PC-3 (cell line): ENCODE measurements around the gene KRTDAP.

Experiments used
- EZH2 ChIP-seq: fragments of 300-600 bp; sonication (generic); IDR thresholded peaks from one replicate; pipeline ENCODE4 v1.6.1; 2017; ENCODE audit warnings: antibody characterized with exemption, mild to moderate bottlenecking, low read length; ENCODE audit not compliant: unreplicated experiment
- EZH2phosphoT487 ChIP-seq: fragments of 300-600 bp; sonication (generic); IDR thresholded peaks from 2 replicates; pipeline ENCODE4 v1.6.1; 2018; ENCODE audit warnings: mild to moderate bottlenecking, antibody characterized with exemption, low read length, borderline replicate concordance
- TF ChIP-seq, protein P1 (sequence below): fragments of 300-600 bp; sonication (generic); conservative IDR thresholded peaks from 2 replicates; pipeline ENCODE4 v1.5.1; 2017; ENCODE audit warnings: antibody characterized with exemption, low read depth, mild to moderate bottlenecking, low read length

DNA sequence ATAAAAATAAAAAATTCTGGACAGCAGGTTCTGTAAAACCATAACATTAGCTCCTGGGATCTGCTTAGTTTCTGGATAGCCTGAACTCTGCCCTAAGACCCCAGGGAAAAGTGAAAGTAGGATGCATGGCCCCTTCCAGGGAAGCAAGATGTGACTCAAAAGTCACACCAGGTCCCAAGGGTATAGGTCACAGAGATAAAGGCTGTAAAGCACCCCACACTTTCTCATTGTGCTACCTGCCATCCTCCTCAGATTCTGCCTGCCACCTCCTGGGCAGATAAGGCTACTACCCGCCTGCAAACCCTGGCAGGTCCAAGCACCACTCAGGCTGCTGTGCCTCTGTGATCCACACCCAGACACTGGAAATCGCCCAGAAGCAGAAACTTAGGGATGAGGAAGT, 21.6 kb downstream of the KRTDAP start:
- TF ChIP-seq, protein P1, sequence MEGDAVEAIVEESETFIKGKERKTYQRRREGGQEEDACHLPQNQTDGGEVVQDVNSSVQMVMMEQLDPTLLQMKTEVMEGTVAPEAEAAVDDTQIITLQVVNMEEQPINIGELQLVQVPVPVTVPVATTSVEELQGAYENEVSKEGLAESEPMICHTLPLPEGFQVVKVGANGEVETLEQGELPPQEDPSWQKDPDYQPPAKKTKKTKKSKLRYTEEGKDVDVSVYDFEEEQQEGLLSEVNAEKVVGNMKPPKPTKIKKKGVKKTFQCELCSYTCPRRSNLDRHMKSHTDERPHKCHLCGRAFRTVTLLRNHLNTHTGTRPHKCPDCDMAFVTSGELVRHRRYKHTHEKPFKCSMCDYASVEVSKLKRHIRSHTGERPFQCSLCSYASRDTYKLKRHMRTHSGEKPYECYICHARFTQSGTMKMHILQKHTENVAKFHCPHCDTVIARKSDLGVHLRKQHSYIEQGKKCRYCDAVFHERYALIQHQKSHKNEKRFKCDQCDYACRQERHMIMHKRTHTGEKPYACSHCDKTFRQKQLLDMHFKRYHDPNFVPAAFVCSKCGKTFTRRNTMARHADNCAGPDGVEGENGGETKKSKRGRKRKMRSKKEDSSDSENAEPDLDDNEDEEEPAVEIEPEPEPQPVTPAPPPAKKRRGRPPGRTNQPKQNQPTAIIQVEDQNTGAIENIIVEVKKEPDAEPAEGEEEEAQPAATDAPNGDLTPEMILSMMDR: peak; percentile 67
- TF ChIP-seq EZH2 (no peak), EZH2phosphoT487 (no peak)
